RWPE1 (cell line): ENCODE results near the gene FKBP7.
"Not testable (repeated sequence)": the region's sequence is repeated elsewhere in the genome, so short reads cannot be mapped to it uniquely, and the experiment has no call there.

Experiments used
- CTCF ChIA-PET: fragments of 350-600 bp; sonication (Branson Sonifier 250); formaldehyde crosslinking; extraction: SDS; loops from one replicate; lab custom pipeline; 2021; lab: Yijun Ruan, JAX
- POLR2A ChIA-PET: fragments of 400-600 bp; formaldehyde crosslinking; extraction: SDS; loops from one replicate; lab custom pipeline; 2020; ENCODE audit warnings: antibody characterized with exemption; ENCODE audit not compliant: low non-redundant PET; lab: Yijun Ruan, JAX
- DNase-seq: peaks from one replicate; pipeline ENCODE4 v3.0.0; 2012; ENCODE audit warnings: low spot score
- H3K27ac ChIP-seq: fragments of 450-650 bp; 2 replicates; pipeline ENCODE4 v1.5.1; 2017
- CTCF ChIP-seq: fragments of 450-650 bp; conservative IDR thresholded peaks from 2 replicates; pipeline ENCODE4 v1.5.1; 2017; ENCODE audit warnings: low read depth, mild to moderate bottlenecking

The FKBP7 gene

GRCh38 chr2:178478439-178479274, at the start of gene FKBP7:
Gene FKBP7 (minus strand): TSS chr2:178478600. CDS start chr2:178478499, 101 bp downstream.
- peak; percentile 80 for DNase-seq
- peak within 1 kb of the TSS; percentile 90 for H3K27ac ChIP-seq
- CTCF ChIA-PET: no interaction called here
- TF ChIP-seq CTCF: peak; percentile 78
- POLR2A ChIA-PET: no interaction called here

GRCh38 chr2:178527592-178527991, 49.2 kb upstream of the FKBP7 start:
- DNase-seq: no peak
- POLR2A ChIA-PET: no interaction called here
- CTCF ChIA-PET: no interaction called here

GRCh38 chr2:178526256-178526655, 47.9 kb upstream of the FKBP7 start:
- no peak for DNase-seq
- H3K27ac ChIP-seq: no peak overlapping the region
- ChIA-PET CTCF (no interaction called here), POLR2A (no interaction called here)
- no peak for TF ChIP-seq CTCF

More at GRCh38 chr2:178527592-178527991, 49.2 kb upstream of the FKBP7 start:
- TF ChIP-seq CTCF: no peak
- no peak overlapping the region for H3K27ac ChIP-seq

- POLR2A ChIA-PET, H3K27ac ChIP-seq, DNase-seq, CTCF ChIA-PET: not testable (repeated sequence)
Measured at GRCh38 chr2:178525460-178525859, 47.1 kb upstream of the FKBP7 start.

- DNase-seq: not testable (repeated sequence)
Measured at GRCh38 chr2:178525010-178525409, 46.6 kb upstream of the FKBP7 start.

GRCh38 chr2:178523596-178524134, 45.3 kb upstream of the FKBP7 start:
- no peak for TF ChIP-seq CTCF
- CTCF ChIA-PET: interaction anchor here (0.6 to 0.7 kb wide), 4 partner anchors 20 to 1379 kb away, joined by 3 to 7 read pairs (median 4); no protein-coding TSS in a partner anchor
- POLR2A ChIA-PET: no interaction called here
- H3K27ac ChIP-seq: peak overlapping the region; percentile 76
- peak; percentile 14 for DNase-seq

More at GRCh38 chr2:178525010-178525409, 46.6 kb upstream of the FKBP7 start:
- POLR2A ChIA-PET, H3K27ac ChIP-seq, CTCF ChIA-PET: not testable (repeated sequence)

GRCh38 chr2:178522950-178523595, 44.7 kb upstream of the FKBP7 start:
- POLR2A ChIA-PET: no interaction called here
- TF ChIP-seq CTCF: peak; percentile 90
- peak overlapping the region; percentile 76 for H3K27ac ChIP-seq
- peak; percentile 90 for DNase-seq
- CTCF ChIA-PET: interaction anchor here (0.6 to 0.7 kb wide), 4 partner anchors 20 to 1379 kb away, joined by 3 to 7 read pairs (median 3); no protein-coding TSS in a partner anchor
